GM19025 (cell line): ENCODE data around the gene IQGAP2.
A peak's percentile ranks its signal among the peaks of the same experiment; 100 is the strongest.
"Not testable (repeated sequence)": the region's sequence is repeated elsewhere in the genome, so short reads cannot be mapped to it uniquely, and the experiment has no call there.

Experiments
- ATAC-seq: cut with Tn5 transposase; IDR thresholded peaks from one replicate; pipeline ENCODE4 v1.9.1; 2021; ENCODE audit warnings: mild to moderate bottlenecking, low read depth, moderate library complexity; ENCODE audit not compliant: unreplicated experiment

IQGAP2 gene, protein sequence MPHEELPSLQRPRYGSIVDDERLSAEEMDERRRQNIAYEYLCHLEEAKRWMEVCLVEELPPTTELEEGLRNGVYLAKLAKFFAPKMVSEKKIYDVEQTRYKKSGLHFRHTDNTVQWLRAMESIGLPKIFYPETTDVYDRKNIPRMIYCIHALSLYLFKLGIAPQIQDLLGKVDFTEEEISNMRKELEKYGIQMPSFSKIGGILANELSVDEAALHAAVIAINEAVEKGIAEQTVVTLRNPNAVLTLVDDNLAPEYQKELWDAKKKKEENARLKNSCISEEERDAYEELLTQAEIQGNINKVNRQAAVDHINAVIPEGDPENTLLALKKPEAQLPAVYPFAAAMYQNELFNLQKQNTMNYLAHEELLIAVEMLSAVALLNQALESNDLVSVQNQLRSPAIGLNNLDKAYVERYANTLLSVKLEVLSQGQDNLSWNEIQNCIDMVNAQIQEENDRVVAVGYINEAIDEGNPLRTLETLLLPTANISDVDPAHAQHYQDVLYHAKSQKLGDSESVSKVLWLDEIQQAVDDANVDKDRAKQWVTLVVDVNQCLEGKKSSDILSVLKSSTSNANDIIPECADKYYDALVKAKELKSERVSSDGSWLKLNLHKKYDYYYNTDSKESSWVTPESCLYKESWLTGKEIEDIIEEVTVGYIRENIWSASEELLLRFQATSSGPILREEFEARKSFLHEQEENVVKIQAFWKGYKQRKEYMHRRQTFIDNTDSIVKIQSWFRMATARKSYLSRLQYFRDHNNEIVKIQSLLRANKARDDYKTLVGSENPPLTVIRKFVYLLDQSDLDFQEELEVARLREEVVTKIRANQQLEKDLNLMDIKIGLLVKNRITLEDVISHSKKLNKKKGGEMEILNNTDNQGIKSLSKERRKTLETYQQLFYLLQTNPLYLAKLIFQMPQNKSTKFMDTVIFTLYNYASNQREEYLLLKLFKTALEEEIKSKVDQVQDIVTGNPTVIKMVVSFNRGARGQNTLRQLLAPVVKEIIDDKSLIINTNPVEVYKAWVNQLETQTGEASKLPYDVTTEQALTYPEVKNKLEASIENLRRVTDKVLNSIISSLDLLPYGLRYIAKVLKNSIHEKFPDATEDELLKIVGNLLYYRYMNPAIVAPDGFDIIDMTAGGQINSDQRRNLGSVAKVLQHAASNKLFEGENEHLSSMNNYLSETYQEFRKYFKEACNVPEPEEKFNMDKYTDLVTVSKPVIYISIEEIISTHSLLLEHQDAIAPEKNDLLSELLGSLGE (N-terminal part only)

DNA sequence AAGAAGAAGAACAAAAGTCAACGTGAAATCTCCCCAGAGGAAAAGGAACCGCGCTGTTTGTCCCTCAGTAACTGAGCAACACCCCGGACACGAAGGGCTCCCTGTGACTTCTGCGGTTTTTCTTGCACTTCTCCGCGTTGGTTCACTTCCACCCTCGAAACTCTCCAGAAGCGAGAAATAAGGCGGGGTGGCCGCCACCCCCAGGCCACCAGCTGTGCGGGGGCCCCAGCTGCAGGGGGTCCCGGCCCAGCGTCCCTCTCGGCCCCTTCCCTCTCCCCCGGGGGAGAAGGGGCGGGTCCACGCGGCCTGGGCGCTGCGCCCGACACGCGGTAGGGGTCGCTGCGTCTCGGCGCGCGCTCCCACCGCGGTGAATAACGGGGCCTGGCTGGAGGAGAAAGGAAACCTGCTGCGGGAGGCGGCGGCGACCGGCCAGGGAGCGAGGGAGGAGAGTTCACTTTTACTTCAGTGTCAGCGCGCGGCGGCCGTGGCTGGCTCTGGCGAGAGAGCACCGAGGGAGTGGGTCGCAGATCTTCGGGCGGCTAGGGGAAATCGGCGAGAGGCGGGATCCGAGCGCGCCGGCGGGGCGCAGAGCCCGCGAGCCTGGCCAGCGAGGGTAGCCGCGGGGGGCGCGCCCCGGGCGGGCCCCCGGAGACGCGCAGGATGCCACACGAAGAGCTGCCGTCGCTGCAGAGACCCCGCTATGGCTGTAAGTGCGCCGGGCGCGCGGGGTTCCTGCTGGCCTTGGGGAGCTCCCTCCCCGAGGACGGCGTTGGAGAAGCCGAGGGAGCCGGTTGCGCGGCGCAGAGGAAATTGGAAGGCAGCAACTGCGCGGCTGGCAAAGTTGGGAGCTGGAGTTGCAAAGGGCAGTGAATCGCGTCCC lies at the start of gene IQGAP2:
IQGAP2 (plus strand) TSS at position 400 of the 880 bp plus-strand sequence; CDS start at position 661, 261 bp downstream.
- peak; percentile 59 for ATAC-seq

DNA sequence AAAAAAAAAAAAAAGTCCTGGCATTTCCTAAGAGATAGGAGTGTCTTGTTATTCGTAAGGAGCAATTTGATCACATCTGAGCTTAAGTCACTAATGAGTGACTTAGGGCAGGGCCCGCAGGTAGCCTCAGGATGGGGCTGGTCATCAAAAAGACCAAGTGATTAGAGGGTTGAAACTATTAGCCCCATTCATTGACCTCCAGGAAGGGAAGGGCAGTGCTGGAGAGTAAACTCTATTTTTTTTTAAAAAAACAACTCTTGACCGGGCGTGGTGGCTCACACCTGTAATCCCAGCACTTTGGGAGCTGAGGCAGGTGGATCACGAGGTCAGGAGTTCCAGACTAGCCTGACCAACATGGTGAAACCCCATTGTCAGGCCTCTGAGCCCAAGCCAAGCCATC lies 46.2 kb upstream of the IQGAP2 start:
- no peak for ATAC-seq

DNA sequence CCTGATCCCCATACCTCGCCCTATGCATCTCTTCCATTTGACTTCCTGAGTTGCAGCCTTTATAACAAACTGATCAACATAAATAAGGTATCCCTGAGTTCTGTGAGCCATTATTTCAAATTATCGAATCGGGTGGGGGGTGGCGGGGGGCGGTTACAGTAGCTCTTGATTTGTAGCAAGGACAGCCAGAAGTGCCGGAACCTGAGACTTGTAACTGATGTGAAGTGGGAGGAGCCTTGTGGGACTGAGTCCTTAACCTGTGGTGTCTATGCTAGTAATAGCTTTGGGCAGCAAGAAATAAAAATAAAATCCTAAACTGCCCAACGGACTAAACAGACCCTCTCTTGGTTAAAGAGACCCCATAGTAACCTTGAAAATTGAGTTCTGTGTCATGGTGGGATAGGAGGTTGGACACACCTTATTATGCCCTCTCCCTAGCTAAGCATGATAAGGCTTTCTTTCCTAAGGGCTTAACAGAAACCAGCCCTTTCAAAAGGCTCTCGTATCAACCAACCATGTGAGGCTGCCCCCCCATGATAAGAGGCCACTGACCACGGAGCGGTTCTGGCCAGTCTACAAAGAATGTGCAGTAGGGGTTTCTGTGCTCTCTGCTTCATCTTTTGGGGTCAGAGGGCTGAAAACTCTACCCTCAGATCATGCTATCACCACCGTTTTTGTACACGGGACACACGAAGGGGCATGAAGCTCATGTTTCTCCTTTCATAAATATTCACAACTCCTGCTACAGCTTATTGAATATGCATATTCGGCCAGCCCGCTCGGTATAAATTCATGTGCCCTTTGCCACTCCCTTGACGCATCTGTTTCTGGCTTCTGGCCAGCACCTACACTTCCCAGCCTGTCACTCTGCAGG lies 39.5 kb upstream of the IQGAP2 start:
- ATAC-seq: no peak

DNA sequence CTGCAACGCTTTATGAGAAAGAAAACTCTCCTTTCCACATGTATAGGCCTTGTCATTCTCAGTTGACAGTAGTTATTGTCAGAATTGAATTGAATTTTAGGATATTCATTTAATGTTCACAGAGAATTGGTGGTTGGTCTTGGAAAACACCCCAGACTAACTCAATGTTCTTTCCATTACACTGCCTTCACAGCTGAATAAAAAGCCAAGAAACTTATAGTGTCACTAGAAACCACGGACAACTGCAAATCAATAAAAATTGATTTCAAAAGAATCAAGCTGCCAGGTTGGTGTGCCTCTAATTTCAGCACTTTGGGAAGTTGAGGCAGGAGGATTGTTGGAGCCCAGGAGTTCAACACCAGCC lies 38.9 kb upstream of the IQGAP2 start:
- no peak for ATAC-seq

DNA sequence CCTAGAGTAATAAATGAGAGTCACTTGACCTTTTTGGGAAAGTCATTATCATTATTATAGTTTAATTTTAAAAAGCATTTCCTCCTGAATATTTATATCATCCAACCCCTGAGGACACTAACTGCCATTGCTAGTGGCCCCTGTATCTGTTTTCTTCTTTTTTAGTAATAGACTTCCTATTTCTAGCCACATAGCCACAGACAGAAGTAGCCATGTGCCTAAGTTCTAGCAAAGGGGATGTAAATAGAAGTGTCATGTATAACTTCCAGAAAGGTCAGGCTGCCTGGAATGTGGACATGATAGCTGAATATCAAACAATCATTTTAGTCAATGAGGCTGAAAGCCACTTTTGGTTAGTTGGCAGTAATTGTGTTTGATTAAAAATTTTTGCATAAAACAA lies 37.5 kb upstream of the IQGAP2 start:
- no peak for ATAC-seq

DNA sequence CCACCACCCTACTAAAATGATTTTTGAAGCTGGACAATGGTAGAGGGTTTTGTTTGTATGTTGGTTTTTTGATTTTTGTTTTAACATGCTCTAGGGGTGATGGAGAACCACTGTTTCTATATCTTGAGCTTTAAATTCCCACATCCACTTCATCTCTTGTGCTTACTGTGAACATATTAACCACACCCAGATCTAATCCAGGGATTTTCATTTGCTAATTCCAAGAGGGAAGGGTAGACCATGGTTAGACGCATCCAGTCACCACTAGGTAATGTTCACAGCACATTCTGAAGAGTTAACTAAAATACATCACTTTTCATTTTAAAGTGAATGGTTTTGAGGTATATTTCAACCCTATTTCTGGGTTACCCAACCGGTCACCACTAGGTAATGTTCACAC lies 36.5 kb upstream of the IQGAP2 start:
- ATAC-seq: no peak

DNA sequence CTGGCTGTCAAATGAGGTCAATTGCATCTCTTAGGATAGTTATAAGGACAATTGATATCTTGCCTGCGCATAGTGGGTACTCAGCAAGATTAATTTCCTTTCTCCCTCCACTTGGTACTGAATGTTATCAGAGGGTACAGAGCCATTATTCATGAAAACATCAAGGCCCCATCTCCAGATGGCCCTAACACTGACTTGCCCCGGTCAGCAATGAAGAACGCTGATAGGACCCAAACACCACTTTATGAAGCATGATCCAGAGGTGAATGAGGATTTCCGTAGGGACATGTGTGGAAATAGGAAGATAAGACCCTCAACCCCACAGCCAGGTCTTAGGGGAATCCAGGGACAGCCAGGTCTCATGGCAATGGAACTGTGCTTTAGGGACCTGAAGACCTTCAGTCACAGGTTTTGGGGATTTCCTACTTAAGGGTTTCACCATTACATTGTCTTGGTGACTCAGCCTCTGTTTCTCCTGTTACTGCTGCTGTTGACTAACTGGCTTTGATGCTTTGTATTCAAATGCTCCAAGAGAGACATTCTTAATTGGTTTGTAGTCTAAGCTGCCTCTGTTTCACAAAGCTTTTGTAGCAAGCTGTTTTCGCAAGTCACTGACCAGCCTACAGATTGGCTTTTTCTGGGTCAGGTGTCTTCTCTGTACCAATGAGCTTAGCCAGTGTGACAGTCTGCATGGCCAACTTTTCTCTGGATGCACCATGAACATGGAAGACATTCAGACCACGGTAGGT lies 35.3 kb upstream of the IQGAP2 start:
- ATAC-seq: peak; percentile 49

DNA sequence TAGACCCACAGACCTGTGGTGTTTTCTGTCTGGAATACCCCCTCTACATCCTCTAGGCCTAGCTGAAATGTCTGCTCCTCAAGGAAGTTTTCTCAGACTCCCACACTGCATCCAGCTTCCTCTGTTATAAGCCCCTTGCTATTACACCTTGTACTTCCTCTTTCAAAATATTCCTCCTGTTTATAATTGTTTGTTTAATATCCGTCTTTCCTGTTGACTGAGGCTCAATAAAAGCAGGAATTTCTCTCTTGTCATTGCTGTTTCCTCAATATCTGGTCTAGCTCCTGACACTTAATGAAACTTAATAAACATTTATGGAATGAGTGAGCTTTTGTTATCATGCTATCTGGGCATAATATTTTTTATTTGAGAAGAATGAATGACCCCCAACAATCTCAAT lies 34.1 kb upstream of the IQGAP2 start:
- ATAC-seq: no peak

DNA sequence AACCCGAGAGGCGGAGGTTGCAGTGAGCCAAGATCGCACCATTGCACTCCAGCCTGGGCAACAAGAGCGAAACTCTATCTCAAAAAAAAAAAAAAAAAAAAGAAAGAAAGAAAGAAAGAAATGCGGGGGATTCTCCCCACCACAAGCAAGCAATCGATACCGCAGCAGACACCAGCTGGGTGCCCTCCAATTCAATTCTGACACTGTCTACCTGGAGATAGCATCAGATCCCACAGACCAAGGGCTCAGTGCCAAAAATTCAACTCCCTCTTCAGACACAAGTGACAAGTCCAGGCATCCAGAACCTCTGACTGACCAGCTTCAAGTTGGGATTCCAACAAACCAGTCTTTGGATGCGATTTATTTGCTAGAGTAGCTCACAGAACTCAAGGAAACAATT lies 33.4 kb upstream of the IQGAP2 start:
- not testable (repeated sequence) for ATAC-seq

DNA sequence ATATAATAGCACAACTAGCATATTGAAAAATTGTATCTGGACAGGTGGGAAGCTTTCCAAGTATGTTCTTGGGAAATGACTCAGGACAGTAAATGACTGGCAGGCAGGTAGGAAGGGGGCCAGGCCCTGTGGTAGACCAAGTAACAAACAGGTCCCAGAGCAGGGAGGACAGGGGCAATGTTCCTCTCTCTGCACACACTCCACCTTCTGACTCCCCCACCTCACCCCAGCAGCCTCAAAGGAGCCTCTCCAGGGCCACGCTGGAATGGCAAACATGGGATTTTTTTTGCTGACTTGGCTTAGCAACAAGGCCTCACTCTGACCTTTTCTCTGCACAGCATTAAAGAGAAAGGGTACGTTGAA lies 31.1 kb upstream of the IQGAP2 start:
- ATAC-seq: no peak

DNA sequence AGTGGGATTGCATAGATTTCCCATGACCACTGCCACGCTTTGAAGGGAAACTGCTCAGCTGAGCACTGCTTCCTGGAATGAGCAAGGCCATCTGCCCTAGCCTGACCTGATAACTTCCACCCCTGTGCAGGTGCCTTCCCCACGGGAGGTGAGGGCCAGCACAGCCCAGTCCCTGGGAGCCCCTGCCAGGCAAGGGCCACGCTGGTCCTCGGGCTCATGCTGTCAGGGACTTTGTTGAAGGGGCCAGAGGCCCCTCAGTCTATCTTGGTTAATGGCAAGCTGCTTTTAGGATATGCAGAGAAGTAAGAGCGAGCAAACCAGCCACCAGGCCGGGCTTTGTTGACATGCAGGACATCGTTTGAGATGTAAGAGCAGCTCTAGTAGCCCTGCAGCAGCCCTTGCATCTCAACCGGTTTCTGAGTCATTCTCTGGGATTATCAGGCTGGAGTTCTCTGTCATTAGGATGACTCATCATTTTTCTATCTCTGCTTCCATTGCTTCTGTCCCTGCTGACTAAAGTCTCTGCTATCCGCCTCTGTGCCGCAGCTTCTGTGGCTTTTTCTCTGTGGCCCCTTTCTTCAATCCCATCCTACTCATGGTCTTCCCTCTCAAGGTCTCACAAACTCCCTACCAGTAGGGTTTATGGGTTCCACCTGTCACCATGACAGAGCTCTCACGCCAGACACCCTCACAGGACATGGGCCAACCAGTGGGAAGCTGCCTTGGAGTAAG lies 30.6 kb upstream of the IQGAP2 start:
- ATAC-seq: no peak

DNA sequence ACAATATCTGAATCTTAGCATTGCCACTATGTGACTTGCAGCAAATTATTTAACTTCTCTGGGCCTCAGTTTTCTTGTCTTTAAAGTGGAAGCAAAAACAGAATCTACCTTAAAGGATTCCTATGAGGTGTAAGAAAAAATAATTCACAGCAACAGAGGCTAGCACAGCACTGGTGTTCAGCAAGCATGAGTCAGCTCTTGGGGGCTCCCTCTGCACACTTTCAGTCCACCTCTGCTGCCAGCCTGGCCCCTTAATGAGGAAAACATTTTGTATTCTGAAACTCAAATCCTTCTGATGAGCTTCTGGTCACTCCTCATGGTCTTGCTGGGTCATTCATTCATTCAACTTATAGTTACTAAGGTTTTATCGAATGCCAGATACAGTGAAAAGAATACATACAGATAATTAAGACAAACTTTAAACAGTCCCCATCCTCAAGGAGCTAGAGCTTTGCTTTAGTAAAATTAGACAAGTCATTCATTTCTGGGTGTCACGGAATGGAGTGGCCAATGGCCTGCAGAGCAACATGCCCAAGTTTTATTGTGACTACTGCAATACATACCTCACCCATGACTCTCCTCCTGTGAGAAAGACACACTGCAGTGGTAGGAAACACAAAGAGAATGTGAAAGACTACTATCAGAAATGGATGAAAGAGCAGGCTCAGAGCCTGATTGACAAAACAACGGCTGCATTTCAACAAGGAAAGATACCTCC lies 26.8 kb upstream of the IQGAP2 start:
- no peak for ATAC-seq

DNA sequence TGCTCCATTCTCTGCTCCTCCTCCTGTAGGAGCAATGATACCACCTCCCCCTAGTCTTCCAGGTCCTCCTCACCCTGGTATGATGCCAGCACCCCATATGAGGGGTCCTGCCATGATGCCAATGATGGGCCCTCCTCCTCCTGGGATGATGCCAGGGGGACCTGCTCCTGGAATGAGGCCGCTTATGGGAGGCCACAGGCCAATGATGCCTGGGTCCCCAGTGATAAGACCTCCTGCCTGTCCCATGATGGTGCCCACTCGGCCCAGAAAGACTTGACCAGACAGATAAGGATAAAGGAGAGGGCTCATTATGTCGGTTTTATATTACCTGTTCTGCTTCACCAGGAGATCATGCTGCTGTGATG lies 26.2 kb upstream of the IQGAP2 start:
- ATAC-seq: no peak

DNA sequence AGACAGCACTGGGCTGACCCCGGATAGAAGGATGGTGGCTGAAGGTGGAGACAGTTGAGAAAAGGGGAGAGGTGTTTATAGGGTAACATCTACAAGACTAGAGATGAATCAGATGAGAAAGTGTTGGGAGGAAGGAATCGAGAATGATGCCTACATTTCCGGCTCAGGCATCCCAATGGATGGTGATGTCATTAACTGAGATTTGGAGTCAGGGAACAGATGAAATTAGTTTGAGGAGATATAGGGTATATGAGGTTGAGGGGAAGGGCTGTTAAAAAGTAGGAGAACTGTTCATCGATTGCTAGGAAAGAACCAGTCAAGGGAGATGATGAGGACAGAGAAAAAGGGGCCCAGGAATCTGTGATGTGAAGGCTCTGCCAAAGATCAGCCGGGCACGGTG lies 24.7 kb upstream of the IQGAP2 start:
- ATAC-seq: no peak

DNA sequence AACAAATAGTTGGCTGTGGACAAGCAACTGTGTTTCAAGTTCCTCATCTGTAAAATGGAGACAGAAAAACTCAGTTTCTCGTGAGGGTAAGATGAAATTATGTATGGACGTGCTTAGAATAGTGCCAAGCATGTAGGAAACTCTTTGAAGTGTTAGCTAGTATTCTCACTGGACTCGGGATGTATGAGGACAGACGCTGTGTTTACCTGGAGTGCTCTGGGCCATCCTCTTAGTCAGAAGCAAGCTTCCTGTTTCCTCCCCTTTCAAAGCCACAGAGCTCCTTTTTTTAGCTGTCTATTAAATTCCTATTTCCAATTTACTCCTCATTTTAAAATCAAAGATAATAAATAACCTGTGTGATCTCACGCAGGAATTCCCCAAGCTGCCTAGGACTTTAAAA lies 23.8 kb upstream of the IQGAP2 start:
- no peak for ATAC-seq

DNA sequence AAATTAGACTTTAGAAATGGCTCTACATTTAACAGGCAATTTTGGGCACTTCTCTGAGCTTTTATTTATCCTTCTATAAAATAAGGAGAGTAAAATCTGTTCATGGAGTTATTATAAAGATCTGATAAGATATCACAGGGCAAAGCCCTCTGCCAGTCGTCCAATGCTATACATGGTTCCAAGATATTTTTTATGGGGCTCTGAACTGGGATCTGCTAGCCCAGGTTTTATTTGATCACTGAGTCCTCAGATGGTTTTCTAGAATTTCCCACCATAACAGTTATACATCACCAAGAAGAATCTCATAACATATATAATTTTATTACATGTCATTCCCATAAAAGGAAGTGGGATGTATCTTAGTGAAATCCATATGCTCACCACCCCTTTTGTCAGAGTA lies 23.2 kb upstream of the IQGAP2 start:
- no peak for ATAC-seq

DNA sequence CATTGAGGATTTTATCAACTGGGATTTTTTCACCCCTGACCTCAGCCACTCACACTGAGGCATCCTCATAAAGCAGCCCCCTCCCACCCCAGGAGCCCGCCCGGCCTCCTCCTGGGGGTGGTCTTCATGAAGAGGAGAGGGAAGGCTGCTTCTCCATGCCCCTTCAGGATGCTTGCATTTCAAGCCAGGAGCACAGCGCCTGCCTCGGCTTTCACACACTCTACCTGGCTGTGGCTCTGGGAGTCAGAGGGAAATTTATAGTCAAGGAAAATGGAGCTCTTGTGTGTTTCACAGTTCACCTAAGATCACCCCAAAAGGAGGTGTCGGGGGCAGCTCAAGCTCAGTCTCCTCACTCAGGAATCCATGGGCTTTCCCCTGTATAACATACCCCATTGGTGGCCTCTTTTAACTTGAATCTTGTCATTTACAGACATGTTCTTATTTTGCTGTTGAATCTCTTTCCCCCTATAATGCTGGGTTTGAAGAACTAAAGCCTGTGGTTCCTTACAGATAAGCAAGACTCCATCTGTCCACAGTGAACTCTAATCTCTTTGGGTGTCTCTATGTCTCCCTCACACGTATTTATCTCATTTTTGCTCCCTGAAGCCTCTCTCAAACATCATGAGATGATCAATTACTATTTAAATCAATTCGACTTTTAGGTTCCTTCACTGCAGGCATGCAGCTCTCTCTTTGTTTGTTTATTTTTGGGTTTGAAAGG lies 22.6 kb upstream of the IQGAP2 start:
- no peak for ATAC-seq
